Measurements from ENCODE around the gene PIGV.

DNA sequence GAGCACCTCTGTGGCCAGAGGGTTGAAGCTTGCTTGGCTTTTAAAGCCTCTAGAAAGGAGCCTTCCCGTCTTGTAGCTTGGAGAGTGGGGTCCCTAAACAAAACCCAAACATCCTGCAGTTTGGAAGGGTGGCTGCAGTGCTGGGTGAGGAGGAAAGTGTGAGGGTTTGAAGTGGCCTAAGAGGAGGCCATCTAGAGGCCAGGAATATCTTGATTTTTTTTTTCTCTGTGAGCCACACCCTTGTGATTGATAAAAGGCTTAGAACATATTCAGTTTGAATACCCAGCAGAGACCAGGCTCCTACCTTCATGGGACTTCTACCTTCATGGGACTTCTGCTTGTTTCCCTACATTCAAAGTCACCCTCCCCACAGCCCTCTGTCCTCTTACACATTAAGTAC is 37.3 kb upstream of the PIGV start:
- TF ChIP-seq, protein P1, sequence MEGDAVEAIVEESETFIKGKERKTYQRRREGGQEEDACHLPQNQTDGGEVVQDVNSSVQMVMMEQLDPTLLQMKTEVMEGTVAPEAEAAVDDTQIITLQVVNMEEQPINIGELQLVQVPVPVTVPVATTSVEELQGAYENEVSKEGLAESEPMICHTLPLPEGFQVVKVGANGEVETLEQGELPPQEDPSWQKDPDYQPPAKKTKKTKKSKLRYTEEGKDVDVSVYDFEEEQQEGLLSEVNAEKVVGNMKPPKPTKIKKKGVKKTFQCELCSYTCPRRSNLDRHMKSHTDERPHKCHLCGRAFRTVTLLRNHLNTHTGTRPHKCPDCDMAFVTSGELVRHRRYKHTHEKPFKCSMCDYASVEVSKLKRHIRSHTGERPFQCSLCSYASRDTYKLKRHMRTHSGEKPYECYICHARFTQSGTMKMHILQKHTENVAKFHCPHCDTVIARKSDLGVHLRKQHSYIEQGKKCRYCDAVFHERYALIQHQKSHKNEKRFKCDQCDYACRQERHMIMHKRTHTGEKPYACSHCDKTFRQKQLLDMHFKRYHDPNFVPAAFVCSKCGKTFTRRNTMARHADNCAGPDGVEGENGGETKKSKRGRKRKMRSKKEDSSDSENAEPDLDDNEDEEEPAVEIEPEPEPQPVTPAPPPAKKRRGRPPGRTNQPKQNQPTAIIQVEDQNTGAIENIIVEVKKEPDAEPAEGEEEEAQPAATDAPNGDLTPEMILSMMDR (IDR thresholded peaks at IDR 0.05): no peak
- TF ChIP-seq POLR2A (IDR thresholded peaks at IDR 0.05): no peak
